Neutrophil (primary cell): ENCODE results near the gene ZNF813.
"Not testable (repeated sequence)": the region's sequence is repeated elsewhere in the genome, so short reads cannot be mapped to it uniquely, and the experiment has no call there.

Source experiments
- H3K27ac ChIP-seq: fragments of 200-600 bp; sonication (generic); 2 replicates; pipeline ENCODE4 v1.5.1; 2016; ENCODE audit warnings: mild to moderate bottlenecking, moderate library complexity
- H3K27me3 ChIP-seq: fragments of 200-600 bp; sonication (generic); 2 replicates; pipeline ENCODE4 v1.6.0; 2016; ENCODE audit warnings: mild to moderate bottlenecking
- H3K36me3 ChIP-seq: fragments of 200-600 bp; sonication (generic); 2 replicates; pipeline ENCODE4 v1.5.1; 2017
- H3K4me1 ChIP-seq, 2 experiments: fragments of 200-600 bp in 1 of 2; sonication (generic) in 1 of 2; 1 replicate in 1 of 2; 2 replicates in 1 of 2; pipeline versions ENCODE4 v1.5.1 to v1.6.1; 2013 to 2016; ENCODE audit warnings: low read depth in 1 of 2, low read length in 1 of 2, mild to moderate bottlenecking in 1 of 2, moderate library complexity in 1 of 2; ENCODE audit not compliant: control insufficient read depth in 1 of 2, insufficient read depth in 1 of 2
- H3K4me3 ChIP-seq, 2 experiments: fragments of 200-600 bp in 1 of 2; sonication (generic) in 1 of 2; 1 replicate in 1 of 2; 2 replicates in 1 of 2; pipeline ENCODE4 v1.5.1; 2013 to 2016; ENCODE audit warnings: low read depth in 1 of 2, low read length in 1 of 2, mild to moderate bottlenecking in 1 of 2, moderate library complexity in 1 of 2
- H3K9me3 ChIP-seq: fragments of 200-600 bp; sonication (generic); 2 replicates; pipeline ENCODE4 v1.5.1; 2016
- CTCF ChIP-seq: fragments of 200-600 bp; sonication (generic); IDR thresholded peaks from 2 replicates; pipeline ENCODE4 v1.5.1; 2016; ENCODE audit warnings: antibody characterized with exemption

Gene ZNF813

GRCh38 chr19:53462861-53463260 lies 4.7 kb upstream of the ZNF813 start:
- Histone ChIP-seq H3K4me3 (no peak overlapping the region), H3K36me3 (no peaks in the 10 kb centered on the region), H3K9me3 (peaks cover 18% of the 10 kb centered on the region), H3K4me1 (peaks cover 6 to 9% of the 10 kb centered on the region in 2 experiments), H3K27ac (no peak overlapping the region), H3K27me3 (peaks cover 46% of the 10 kb centered on the region)
- TF ChIP-seq CTCF, result no peak

- Histone ChIP-seq H3K9me3 (peaks cover 14% of the 10 kb centered on the region), H3K4me1 (peaks cover 9 to 13% of the 10 kb centered on the region in 2 experiments), H3K27me3 (peaks cover 46% of the 10 kb centered on the region), H3K4me3 (no peak overlapping the region), H3K36me3 (no peaks in the 10 kb centered on the region), H3K27ac (no peak overlapping the region)
- no peak for TF ChIP-seq CTCF
These were observed 4.3 kb upstream of the ZNF813 start for GRCh38 chr19:53463263-53463662.

GRCh38 chr19:53466726-53467484 lies 628 bp upstream of the ZNF813 start:
- Histone ChIP-seq H3K36me3 (no peaks in the 10 kb centered on the region), H3K4me1 (peaks cover 13 to 18% of the 10 kb centered on the region in 2 experiments), H3K27ac (no peak overlapping the region), H3K27me3 (peaks cover 46% of the 10 kb centered on the region), H3K9me3 (peaks cover 4% of the 10 kb centered on the region), H3K4me3 (peak overlapping the region; percentile 73 to 76)
- TF ChIP-seq CTCF, result no peak

GRCh38 chr19:53468628-53469027 lies 1.1 kb downstream of the ZNF813 start:
- Histone ChIP-seq H3K27me3 (peaks cover 36% of the 10 kb centered on the region), H3K4me1 (peaks cover 13 to 18% of the 10 kb centered on the region in 2 experiments)
- not testable (repeated sequence) for H3K27ac ChIP-seq, H3K9me3 ChIP-seq, H3K4me3 ChIP-seq, H3K36me3 ChIP-seq

- no peaks in the 10 kb centered on the region for H3K9me3 ChIP-seq
- H3K27me3 ChIP-seq, result peaks cover 3% of the 10 kb centered on the region
- no peaks in the 10 kb centered on the region for H3K36me3 ChIP-seq
- H3K4me1 ChIP-seq, result peaks cover 10 to 18% of the 10 kb centered on the region in 2 experiments
- TF ChIP-seq CTCF, result no peak
- no peak overlapping the region for H3K4me3 ChIP-seq
- no peak overlapping the region for H3K27ac ChIP-seq
These were observed 4.4 kb downstream of the ZNF813 start for GRCh38 chr19:53471916-53472315.

- peaks cover 12% of the 10 kb centered on the region for H3K9me3 ChIP-seq
- not testable (repeated sequence) for H3K4me1 ChIP-seq, H3K4me3 ChIP-seq, H3K27me3 ChIP-seq, H3K36me3 ChIP-seq, H3K27ac ChIP-seq
These were observed 7.3 kb downstream of the ZNF813 start for GRCh38 chr19:53474832-53475231.

GRCh38 chr19:53475470-53475869 lies 7.9 kb downstream of the ZNF813 start:
- H3K9me3 ChIP-seq, result peaks cover 12% of the 10 kb centered on the region
- H3K27me3 ChIP-seq, H3K36me3 ChIP-seq, H3K4me3 ChIP-seq, H3K4me1 ChIP-seq, H3K27ac ChIP-seq: not testable (repeated sequence)

GRCh38 chr19:53483751-53484150 lies 16.2 kb downstream of the ZNF813 start:
- not testable (repeated sequence) for H3K27ac ChIP-seq, H3K9me3 ChIP-seq, H3K27me3 ChIP-seq, H3K4me3 ChIP-seq, H3K36me3 ChIP-seq, H3K4me1 ChIP-seq
